Nephron progenitor cell (in vitro differentiated cells): ENCODE data around the gene RPL41.

Experiments used
- DNase-seq: peaks from one replicate; pipeline ENCODE4 v3.0.0; 2021
- H3K27ac Mint-ChIP-seq: 2 replicates; pipeline ENCODE4 v1.8.0; 2021; ENCODE audit warnings: mild to moderate bottlenecking, moderate library complexity, mixed read lengths
- H3K27me3 Mint-ChIP-seq: 2 replicates; pipeline ENCODE4 v1.8.0; 2021; ENCODE audit warnings: mild to moderate bottlenecking, low read depth, mixed read lengths; ENCODE audit not compliant: poor library complexity
- H3K36me3 Mint-ChIP-seq: 2 replicates; pipeline ENCODE4 v1.8.0; 2021; ENCODE audit warnings: low read depth, mixed read lengths
- H3K4me1 Mint-ChIP-seq: 2 replicates; pipeline ENCODE4 v1.8.0; 2021; ENCODE audit warnings: mixed read lengths
- H3K4me3 Mint-ChIP-seq: 2 replicates; pipeline ENCODE4 v1.8.0; 2021; ENCODE audit warnings: mild to moderate bottlenecking, moderate library complexity, mixed read lengths
- H3K9me3 Mint-ChIP-seq: 2 replicates; pipeline ENCODE4 v1.8.0; 2021; ENCODE audit warnings: mild to moderate bottlenecking, moderate library complexity, mixed read lengths
- TF ChIP-seq, protein P1 (sequence below): fragments of 200-600 bp; sonication (generic); IDR thresholded peaks from 2 replicates; pipeline ENCODE4 v1.5.0; 2021; ENCODE audit warnings: antibody characterized with exemption

Gene RPL41

DNA sequence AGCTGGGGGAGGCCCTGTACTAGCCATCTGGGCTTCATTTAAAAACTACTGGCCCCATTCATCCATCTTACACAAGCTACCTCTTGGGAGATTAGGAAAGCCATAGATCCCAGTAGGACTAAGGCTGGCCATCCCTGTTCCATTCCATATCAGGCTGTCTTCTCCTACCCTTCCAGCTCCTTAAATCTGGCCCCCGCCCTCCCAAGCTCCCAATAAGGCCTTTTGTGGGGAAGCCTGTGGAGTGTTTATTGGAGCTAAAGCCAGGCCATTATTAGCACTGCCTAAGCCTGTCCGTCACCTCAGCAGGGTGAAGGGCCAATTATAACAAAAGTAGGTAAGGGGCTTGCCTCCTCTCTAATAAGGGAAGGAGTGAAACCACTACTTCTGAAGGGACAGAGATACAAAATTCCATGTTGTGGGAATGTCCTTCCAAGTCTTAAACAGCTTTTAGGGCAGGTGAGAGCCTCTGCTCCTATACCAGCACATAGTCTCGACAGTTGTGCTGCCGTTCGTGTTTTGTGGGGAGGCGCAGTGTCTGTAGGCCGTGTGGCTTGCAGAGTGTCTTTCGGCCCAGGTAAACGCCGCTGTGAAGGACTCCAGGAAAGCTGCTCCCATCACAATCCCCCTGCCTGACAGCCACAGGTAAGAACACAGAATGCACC lies 45.4 kb downstream of the RPL41 start:
- no peak for DNase-seq
- TF ChIP-seq, protein P1, sequence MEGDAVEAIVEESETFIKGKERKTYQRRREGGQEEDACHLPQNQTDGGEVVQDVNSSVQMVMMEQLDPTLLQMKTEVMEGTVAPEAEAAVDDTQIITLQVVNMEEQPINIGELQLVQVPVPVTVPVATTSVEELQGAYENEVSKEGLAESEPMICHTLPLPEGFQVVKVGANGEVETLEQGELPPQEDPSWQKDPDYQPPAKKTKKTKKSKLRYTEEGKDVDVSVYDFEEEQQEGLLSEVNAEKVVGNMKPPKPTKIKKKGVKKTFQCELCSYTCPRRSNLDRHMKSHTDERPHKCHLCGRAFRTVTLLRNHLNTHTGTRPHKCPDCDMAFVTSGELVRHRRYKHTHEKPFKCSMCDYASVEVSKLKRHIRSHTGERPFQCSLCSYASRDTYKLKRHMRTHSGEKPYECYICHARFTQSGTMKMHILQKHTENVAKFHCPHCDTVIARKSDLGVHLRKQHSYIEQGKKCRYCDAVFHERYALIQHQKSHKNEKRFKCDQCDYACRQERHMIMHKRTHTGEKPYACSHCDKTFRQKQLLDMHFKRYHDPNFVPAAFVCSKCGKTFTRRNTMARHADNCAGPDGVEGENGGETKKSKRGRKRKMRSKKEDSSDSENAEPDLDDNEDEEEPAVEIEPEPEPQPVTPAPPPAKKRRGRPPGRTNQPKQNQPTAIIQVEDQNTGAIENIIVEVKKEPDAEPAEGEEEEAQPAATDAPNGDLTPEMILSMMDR, result no peak
- H3K36me3 Mint-ChIP-seq, result peaks cover 61% of the 10 kb centered on the region
- H3K4me3 Mint-ChIP-seq, result peak overlapping the region; percentile 92
- no peaks in the 10 kb centered on the region for H3K9me3 Mint-ChIP-seq
- H3K27ac Mint-ChIP-seq, result peak overlapping the region; percentile 90
- H3K27me3 Mint-ChIP-seq, result peaks cover 3% of the 10 kb centered on the region
- H3K4me1 Mint-ChIP-seq, result peaks cover 55% of the 10 kb centered on the region

DNA sequence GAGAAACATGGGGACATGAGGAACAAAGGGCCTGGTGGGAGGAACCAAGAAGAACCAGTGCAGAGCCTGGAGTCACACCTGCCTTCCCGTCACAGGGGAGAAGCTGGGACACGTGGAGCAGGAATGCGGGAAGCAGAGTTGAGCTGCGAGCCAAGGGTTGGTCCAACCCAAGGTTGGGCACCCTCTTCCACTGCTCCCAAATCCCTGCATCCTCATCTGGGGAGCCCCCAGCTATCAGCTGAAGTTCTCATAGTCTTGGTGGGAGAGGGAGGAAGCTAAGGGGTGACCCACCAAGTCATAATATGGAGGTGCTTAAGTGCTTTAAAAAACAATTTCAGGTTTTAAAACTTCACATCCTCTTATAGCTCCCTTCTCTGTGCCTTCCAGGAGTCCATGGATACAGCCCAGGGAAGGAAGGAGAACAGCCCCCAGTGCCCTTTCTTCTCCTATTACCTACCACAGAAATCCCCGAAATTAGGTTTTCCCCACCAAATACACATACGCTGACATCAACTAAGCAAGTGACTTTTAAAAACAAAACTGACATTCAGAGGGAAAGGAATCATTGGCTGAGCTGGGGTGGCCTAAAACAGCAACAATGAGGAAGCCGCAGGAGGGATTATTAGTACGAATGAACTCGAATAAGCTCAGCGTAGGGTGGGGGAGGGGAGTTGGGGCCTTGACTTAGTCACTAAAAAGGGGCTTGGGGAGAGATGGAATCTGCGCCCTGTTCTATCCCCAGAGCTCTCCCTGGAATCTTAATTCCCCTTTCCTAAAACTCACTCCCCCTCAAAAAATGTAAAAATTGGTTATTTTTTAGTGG lies 46.2 kb downstream of the RPL41 start:
- no peaks in the 10 kb centered on the region for H3K9me3 Mint-ChIP-seq
- H3K27me3 Mint-ChIP-seq, result peaks cover 3% of the 10 kb centered on the region
- TF ChIP-seq, protein P1, result no peak
- H3K4me3 Mint-ChIP-seq, result no peak overlapping the region
- no peak for DNase-seq
- H3K36me3 Mint-ChIP-seq, result peaks cover 66% of the 10 kb centered on the region
- H3K4me1 Mint-ChIP-seq, result peaks cover 48% of the 10 kb centered on the region
- H3K27ac Mint-ChIP-seq, result peak overlapping the region; percentile 90

DNA sequence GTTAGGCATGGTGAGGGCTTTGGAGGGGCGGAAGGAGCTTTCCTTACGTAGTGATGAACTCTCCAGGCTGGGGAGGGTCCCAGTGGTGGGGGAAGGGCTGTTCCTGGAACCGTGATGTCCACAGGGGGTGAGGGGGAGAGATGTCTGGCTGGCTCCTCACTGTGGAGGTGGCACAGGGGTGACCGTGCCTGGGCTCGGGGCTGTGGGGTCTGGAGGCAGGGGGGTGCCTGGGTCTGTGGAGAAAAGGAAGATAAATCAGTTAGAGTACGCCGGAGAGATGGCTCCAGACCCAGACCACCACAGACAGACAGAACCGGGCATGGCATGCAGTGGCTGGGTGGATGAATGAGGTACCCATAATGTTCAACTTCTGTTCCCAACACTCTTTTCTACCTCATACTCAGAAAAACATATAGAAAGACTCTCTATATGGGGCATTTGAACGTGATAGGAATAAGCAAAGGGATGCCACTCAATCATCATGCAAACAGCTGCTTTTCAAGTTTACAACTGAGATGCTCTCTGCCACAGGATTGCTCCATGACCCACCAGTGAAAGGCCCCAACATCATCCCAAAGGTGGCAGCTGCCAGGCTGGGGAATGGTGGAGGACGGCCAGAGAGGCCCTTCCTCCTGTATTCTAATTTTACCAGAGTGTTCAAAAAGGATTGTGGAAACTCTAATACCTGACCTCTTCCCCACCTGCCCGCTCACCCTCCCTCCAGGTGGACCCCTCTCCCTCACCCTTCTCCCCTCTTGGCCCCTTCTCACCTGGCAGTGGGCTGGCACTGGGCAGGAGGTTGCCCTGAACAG lies 47.3 kb downstream of the RPL41 start:
- H3K27ac Mint-ChIP-seq, result peak overlapping the region; percentile 89
- TF ChIP-seq, protein P1, result no peak
- no peak for DNase-seq
- no peaks in the 10 kb centered on the region for H3K9me3 Mint-ChIP-seq
- H3K4me1 Mint-ChIP-seq, result peaks cover 45% of the 10 kb centered on the region
- H3K36me3 Mint-ChIP-seq, result peaks cover 72% of the 10 kb centered on the region
- no peak overlapping the region for H3K4me3 Mint-ChIP-seq
- H3K27me3 Mint-ChIP-seq, result peaks cover 3% of the 10 kb centered on the region

DNA sequence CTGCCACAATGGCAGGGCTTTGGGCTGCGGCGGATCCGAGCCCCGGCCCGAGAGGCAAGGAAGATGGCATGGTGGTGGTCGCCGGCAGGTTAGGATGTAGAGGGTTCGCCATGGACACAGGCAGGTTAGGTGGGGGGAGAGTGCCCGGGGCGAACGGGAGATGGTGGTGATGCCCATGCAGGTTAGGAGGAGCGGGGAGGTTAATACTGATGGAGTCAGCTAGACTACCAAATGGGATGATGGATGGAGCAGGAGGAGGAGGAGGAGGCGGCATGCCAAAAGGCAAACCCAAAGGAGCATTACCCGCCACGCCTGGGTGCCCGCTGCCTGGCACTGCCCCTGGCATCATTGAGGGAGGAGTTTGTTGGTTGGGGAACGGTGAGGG lies 47.9 kb downstream of the RPL41 start:
- Mint-ChIP-seq H3K27ac (peak overlapping the region; percentile 25), H3K4me3 (no peak overlapping the region), H3K9me3 (no peaks in the 10 kb centered on the region), H3K27me3 (peaks cover 3% of the 10 kb centered on the region), H3K36me3 (peaks cover 75% of the 10 kb centered on the region), H3K4me1 (peaks cover 40% of the 10 kb centered on the region)
- no peak for DNase-seq
- TF ChIP-seq, protein P1, result no peak

DNA sequence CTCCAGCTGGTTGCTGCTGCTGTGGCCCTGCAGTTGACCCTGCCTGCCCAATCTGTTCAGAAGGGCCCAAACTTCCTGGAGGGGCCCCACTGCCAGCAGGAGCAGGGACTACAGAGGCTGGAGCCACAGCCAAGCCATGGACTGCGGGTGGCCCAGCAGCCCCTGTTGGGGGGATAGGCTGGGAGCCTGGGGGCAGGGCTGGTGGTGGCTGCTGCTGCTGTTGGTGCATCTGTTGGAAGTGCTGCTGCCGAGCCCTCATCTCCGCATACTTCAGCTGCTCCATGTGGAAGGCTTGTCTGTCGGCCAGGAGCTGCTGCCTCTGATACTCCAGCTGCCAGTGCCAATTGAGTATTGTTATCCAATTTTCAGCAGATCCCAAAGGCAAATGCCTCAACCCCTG lies 48.9 kb downstream of the RPL41 start:
- no peak overlapping the region for H3K4me3 Mint-ChIP-seq

More for the DNA sequence above, 48.9 kb downstream of the RPL41 start:
- TF ChIP-seq, protein P1, result no peak
- peaks cover 75% of the 10 kb centered on the region for H3K36me3 Mint-ChIP-seq
- H3K27ac Mint-ChIP-seq, result peak overlapping the region; percentile 77
- H3K9me3 Mint-ChIP-seq, result no peaks in the 10 kb centered on the region
- DNase-seq, result no peak
- H3K4me1 Mint-ChIP-seq, result peaks cover 30% of the 10 kb centered on the region
- H3K27me3 Mint-ChIP-seq, result peaks cover 3% of the 10 kb centered on the region
